Small intestine (tissue), 7 donors: ENCODE results near the gene ABLIM3. TPM values are rescaled to one million over a fixed set of nuclear protein-coding genes. Genes with fewer than 3 reads are reported as not detected.

Source experiments
- DNase-seq, 2 donors: peaks; one replicate each; pipeline versions ENCODE4 v3.0.0 to v3.0.0-alpha.2; 2013
- FAIRE-seq: peaks from 2 replicates; lab custom pipeline; 2012; peaks lifted over from hg19 to GRCh38; lab: Jason Lieb, UNC
- H3K27ac ChIP-seq, 3 donors: one replicate each; pipeline ENCODE4 v1.5.1; 2013; ENCODE audit warnings: low read length in 2 of 3, mild to moderate bottlenecking in 2 of 3, control low read depth in 1 of 3, inconsistent platforms in 1 of 3, low read depth in 1 of 3, moderate library complexity in 1 of 3
- H3K27me3 ChIP-seq, 3 donors: one replicate each; pipeline ENCODE4 v1.6.1; 2013; ENCODE audit warnings: low read length in 3 of 3, inconsistent platforms in 1 of 3; ENCODE audit not compliant: control insufficient read depth in 3 of 3, insufficient read depth in 3 of 3
- H3K36me3 ChIP-seq, 3 donors: one replicate each; pipeline ENCODE4 v1.6.1; 2013; ENCODE audit warnings: low read length in 3 of 3, inconsistent platforms in 1 of 3, low read depth in 1 of 3, mild to moderate bottlenecking in 1 of 3, moderate library complexity in 1 of 3; ENCODE audit not compliant: control insufficient read depth in 3 of 3, insufficient read depth in 2 of 3
- H3K4me1 ChIP-seq, 3 donors: one replicate each; pipeline ENCODE4 v1.6.1; 2013; ENCODE audit warnings: low read length in 2 of 3, inconsistent platforms in 1 of 3, low read depth in 1 of 3, mild to moderate bottlenecking in 1 of 3, moderate library complexity in 1 of 3; ENCODE audit not compliant: control insufficient read depth in 3 of 3, insufficient read depth in 2 of 3
- H3K4me3 ChIP-seq, 3 donors: one replicate each; pipeline ENCODE4 v1.5.1; 2013; ENCODE audit warnings: low read length in 3 of 3, control low read depth in 1 of 3, inconsistent platforms in 1 of 3, low read depth in 1 of 3, mild to moderate bottlenecking in 1 of 3, moderate library complexity in 1 of 3
- H3K9me3 ChIP-seq, 2 donors: one replicate each; pipeline ENCODE4 v1.6.1; 2013; ENCODE audit warnings: low read depth in 1 of 2, low read length in 1 of 2; ENCODE audit not compliant: control insufficient read depth in 2 of 2, insufficient read depth in 1 of 2
- WGBS, 3 donors: extraction: QIAGEN DNeasy Blood & Tissue Kit; methylation state at CpG; one replicate each; pipeline ENCODE4 v1.1.7; 2013; 5-methylcytosine and 5-hydroxymethylcytosine counted together
- polyA plus RNA-seq, 4 donors: library from polyadenylated mRNA; stranded (reverse) in 3 of 4; unstranded in 1 of 4; fragments of 200-250 nt in 3 of 4; fragments of 120-200 nt in 1 of 4; gene quantifications; one replicate each; pipeline versions ENCODE4 v1.2.1 to v1.2.3, GENCODE V29; 2013
- donor health status: healthy with polysubstance abuse.
- donor health status: control.
- donor health status: control.
- donor health status: Bipolar disorder and iron deficiency.
- donor health status: healthy.

ABLIM3 gene
- polyA plus RNA-seq, 4 donors: 0.89 to 10.0 (median 5.3) TPM

DNA sequence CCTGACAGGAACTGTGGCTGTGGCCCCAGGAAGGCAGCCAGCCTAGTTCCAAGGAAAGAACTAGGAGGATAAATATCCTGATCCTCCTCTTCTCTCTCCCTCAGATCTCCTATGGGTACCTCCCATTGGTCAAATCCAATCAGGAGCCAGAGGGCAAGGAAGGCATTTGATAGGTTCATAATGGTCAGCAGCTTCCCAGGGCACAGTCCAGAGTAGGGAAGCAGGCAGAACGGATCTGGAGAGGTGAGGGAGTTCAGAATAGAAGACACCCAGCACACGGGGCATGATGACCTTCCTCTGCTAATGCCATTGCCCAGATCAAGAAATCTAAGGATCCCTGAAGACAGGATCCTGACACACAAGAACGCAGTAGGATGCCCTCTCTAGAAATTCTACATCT is 8.6 kb downstream of the ABLIM3 start:
- DNase-seq: no peak
- H3K27ac ChIP-seq: peak overlapping the region in 1 of 3 donors; percentile 32
- H3K4me1 ChIP-seq: no peaks in the 10 kb centered on the region
- peaks cover 0 to 10% (median 2%) of the 10 kb centered on the region in 3 donors for H3K27me3 ChIP-seq
- FAIRE-seq: no peak
- peaks cover 0 to 2% of the 10 kb centered on the region in 2 donors for H3K9me3 ChIP-seq
- H3K4me3 ChIP-seq: no peak overlapping the region
- no peaks in the 10 kb centered on the region for H3K36me3 ChIP-seq
- WGBS, 3 donors: 40 to 68% (median 58%) methylated on average over 3 of the region's 3 CpGs

DNA sequence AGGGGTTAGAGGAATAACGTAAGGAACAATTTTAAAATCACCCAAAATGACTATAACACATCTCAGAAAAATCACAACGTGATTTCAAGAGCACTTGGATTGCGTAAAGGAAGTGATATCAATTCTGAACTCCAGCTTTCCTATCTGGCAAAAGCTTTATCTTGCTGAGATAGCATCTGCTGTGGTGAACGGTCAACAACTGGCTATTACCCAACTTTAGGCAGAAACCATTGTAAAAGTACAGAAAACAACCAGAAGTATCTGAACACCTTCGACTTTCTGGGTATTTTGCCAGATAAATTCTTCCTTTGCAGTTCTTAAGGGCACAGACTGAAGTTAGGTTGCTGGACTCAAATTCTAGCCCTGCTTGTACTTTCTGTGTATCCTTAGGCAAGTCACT is 9.2 kb downstream of the ABLIM3 start:
- Histone ChIP-seq H3K27me3 (peaks cover 0 to 10% (median 2%) of the 10 kb centered on the region in 3 donors), H3K36me3 (no peaks in the 10 kb centered on the region), H3K4me1 (no peaks in the 10 kb centered on the region), H3K4me3 (no peak overlapping the region), H3K27ac (no peak overlapping the region), H3K9me3 (peaks cover 0 to 2% of the 10 kb centered on the region in 2 donors)
- 19 to 39% (median 24%) methylated on average over 5 of the region's 5 CpGs for whole genome bisulfite sequencing, 3 donors
- FAIRE-seq (no peak), DNase-seq (no peak)

DNA sequence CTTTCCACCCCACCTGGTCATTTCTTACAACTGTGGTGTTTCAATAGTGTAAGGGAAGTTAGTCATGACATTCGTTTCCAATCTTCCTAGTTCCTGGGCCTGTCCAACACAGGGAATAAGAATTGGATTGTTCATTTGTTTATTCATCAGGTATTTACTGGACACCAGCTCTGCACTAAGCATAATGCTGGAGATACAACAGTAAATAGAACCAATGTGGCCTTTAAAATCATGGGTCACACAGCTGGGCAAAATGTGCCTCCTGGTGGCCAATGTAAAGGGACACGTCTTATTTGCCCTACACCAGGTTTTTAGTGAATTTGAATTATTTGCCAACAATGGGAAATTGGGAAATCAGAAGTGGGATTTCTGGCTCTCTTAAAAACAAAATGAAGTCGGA is 10.4 kb downstream of the ABLIM3 start:
- Histone ChIP-seq H3K9me3 (no peaks in the 10 kb centered on the region), H3K36me3 (no peaks in the 10 kb centered on the region), H3K27ac (no peak overlapping the region), H3K4me1 (no peaks in the 10 kb centered on the region), H3K4me3 (no peak overlapping the region), H3K27me3 (peaks cover 0 to 8% (median 2%) of the 10 kb centered on the region in 3 donors)
- FAIRE-seq (no peak), DNase-seq (no peak)
- WGBS, 3 donors: 64 to 77% (median 65%) methylated on average over 3 of the region's 3 CpGs

DNA sequence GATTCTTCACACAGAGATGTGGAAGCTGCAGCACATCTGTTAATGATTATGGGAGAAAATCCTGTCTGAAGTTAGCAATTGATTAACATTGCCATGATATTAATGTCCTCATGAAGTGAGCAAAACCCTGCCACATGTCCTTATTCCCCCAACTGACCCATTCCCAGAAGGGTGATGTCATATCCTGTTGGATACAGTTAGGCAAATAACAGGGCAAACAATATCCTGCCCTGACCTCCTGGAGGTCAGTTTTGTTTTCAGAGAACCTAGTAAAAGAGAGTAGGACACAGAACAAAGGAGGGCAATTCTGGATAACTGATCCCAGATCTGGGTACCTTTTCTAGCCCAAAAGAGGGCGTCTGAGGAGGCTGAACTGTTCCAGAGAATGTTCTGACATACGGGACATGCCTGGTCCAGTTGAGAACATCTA is 11.0 kb downstream of the ABLIM3 start:
- no peak for FAIRE-seq
- DNase-seq: no peak
- peaks cover 0 to 8% (median 2%) of the 10 kb centered on the region in 3 donors for H3K27me3 ChIP-seq
- H3K4me1 ChIP-seq: no peaks in the 10 kb centered on the region
- H3K4me3 ChIP-seq: no peak overlapping the region
- 56 to 70% (median 70%) methylated on average over 2 of the region's 2 CpGs for WGBS, 3 donors
- no peaks in the 10 kb centered on the region for H3K36me3 ChIP-seq
- no peaks in the 10 kb centered on the region for H3K9me3 ChIP-seq
- peak overlapping the region in 1 of 3 donors; percentile 62 for H3K27ac ChIP-seq

DNA sequence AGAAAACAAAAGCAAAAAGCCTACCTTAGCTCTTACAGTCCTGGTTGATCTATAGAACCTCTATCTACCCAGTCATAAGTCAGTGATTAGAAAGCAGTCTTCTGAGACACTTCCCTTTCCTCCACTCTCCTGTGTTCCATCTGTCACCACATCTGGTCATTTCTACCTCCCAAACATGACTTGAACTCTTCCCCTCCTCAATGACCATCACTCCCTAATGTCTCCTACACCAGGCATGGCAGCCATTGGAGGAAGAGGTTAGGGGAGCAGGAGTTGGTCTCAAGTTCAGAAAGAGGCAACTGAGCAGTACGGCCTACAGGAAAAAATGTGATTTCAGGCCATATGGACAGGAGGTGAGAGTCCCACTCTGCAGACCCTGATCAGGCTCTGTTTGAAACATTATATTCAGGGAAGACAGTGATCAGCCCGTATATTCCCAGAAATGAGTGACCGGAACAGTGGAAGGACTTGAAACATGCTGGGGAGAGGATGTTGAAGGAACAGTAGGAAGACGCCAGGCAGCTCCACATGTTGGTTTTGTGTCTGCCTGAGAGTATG is 12.0 kb downstream of the ABLIM3 start:
- FAIRE-seq: no peak
- H3K27ac ChIP-seq: peak overlapping the region in 1 of 3 donors; percentile 0
- no peaks in the 10 kb centered on the region for H3K4me1 ChIP-seq

DNA sequence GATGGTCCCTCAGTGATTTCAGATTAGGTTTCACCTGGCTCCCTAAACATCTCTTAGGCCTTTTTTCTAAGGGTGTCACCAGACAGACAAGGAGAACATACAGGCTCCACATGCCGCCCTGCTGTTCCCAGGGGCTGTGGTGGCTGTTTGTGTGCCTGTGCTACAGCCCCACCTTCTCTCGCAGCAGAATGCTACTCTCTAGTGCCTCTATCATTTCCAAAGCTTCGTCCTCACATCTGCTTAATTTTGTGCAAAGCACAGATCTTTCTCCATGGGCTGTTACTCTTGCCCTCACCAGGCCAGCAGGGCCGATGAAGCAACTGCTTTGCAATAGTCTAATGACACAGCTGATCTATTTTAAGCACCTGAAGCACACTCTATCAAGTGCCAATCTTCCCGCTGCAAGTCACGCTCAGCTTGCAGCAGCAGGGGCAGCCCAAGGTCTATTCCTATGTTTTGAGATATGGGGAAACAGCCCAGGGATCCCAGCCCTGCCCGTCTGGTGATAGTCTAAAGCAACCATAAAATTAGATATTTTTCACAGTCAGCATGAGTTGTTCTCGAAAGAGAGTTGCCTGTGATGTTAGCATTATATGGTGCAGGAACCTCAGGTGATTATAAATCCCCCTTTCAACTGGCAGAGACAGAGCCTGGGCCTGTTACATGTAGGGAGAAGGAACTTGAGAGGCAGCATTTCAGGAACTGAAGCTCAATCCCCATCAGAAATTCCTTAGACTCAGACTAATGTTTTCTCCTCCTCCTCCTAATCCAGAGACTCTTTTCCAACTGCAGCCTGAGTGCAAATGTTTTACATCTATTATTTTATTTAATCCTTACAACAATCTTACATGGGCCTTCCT is 12.7 kb downstream of the ABLIM3 start:
- Histone ChIP-seq H3K9me3 (no peaks in the 10 kb centered on the region), H3K27me3 (peaks cover 0 to 8% (median 2%) of the 10 kb centered on the region in 3 donors), H3K27ac (peak overlapping the region in 1 of 3 donors; percentile 9), H3K36me3 (no peaks in the 10 kb centered on the region), H3K4me1 (no peaks in the 10 kb centered on the region), H3K4me3 (no peak overlapping the region)
- FAIRE-seq (no peak), DNase-seq (no peak)
- 58 to 67% (median 64%) methylated on average over 8 of the region's 8 CpGs for WGBS, 3 donors

More for the DNA sequence above, 12.0 kb downstream of the ABLIM3 start:
- no peak for DNase-seq
- Histone ChIP-seq H3K27me3 (peaks cover 0 to 8% (median 2%) of the 10 kb centered on the region in 3 donors), H3K4me3 (no peak overlapping the region), H3K36me3 (no peaks in the 10 kb centered on the region), H3K9me3 (no peaks in the 10 kb centered on the region)
- WGBS, 3 donors: 85 to 93% (median 91%) methylated on average over 4 of the region's 4 CpGs

DNA sequence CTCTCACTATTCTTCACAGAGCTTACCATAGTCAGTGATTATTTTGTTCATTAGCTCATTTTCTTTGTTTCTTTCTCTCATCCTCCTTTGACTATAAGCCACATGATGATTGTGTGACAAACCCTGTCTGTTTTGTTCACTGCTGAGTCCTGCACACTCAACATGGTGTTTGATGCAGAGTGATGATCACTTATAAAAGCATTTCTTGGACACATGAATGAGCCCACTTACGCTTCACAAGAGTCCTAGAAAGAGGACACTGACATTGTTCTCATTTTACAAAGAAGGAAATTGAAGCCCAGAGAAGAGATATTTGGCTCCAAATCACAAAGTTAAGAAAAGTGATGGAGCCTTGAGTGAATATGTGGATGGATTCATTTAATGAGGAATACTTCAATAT is 13.4 kb downstream of the ABLIM3 start:
- H3K27me3 ChIP-seq: peaks cover 0 to 6% (median 2%) of the 10 kb centered on the region in 3 donors
- no peaks in the 10 kb centered on the region for H3K9me3 ChIP-seq
- H3K4me3 ChIP-seq: no peak overlapping the region
- DNase-seq (no peak), FAIRE-seq (no peak)
- no peaks in the 10 kb centered on the region for H3K36me3 ChIP-seq
- 79 to 83% (median 81%) methylated on average over 1 of the region's 1 CpG for WGBS, 3 donors
- H3K4me1 ChIP-seq: no peaks in the 10 kb centered on the region
- no peak overlapping the region for H3K27ac ChIP-seq

DNA sequence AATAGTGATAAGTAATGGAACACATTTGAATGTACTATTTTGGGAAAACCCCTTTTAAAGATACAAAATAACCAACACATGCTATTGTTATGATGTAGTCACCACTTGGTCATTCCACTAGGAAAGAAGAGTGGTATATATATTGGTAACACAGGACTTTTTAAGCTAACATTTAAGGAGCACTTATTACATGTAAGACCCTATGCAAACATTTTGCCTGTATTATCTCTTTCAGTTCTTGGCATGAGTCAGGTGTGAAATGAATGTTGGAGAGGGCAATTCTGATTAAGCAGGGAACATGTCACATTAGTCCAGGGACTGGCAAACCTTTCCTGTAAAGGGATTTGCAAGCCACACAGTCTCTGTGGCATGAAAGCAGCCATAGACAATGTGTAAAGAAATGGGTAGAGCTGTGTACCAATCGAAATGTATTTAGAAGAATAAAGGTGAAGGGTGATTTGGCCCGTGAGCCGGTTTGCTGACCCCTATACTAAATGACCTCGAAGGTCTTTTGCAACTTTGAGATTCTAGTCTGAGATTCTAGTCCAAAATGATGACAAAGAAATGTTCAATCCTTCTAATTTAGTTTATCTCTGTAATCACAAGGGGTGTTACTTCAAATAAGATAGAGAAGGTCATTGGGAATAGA is 15.3 kb downstream of the ABLIM3 start:
- DNase-seq (no peak), FAIRE-seq (no peak)
- H3K36me3 ChIP-seq: no peaks in the 10 kb centered on the region
- peaks cover 0 to 3% (median 0%) of the 10 kb centered on the region in 3 donors for H3K4me1 ChIP-seq
- peaks cover 0 to 2% (median 0%) of the 10 kb centered on the region in 3 donors for H3K27me3 ChIP-seq
- WGBS, 3 donors: 82 to 85% (median 83%) methylated on average over 4 of the region's 4 CpGs
- no peaks in the 10 kb centered on the region for H3K9me3 ChIP-seq
- H3K4me3 ChIP-seq: no peak overlapping the region
- H3K27ac ChIP-seq: no peak overlapping the region
